Measurements from ENCODE around the gene FOXA3.

DNA sequence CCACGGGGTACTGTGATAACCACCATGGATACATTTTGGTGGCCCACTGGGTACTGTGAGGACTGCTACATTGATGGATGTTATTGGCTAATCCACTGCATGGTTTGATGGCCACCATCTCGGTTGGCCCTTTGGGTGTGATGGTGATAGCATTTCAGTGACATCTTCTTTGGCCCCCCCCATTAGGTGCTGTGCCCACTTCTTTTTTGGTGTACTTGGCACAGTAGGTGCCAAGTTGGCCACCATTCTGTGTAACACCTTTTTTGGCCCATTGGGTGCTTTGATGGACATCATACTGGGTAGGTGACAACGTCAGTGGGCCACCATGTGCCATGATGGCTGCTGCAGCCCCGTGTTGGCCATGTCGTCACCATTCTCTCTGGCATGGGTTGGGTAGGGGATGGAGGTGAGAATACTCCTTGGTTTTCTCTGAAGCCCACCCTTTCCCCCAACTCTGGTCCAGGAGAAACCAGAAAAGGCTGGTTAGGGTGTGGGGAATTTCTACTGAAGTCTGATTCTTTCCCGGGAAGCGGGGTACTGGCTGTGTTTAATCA is 9.2 kb downstream of the FOXA3 start:
- TF ChIP-seq MXI1 (IDR thresholded peaks at IDR 0.05; ENCODE audit: low read depth, low read length) = no peak
- no peak for TF ChIP-seq RAD21 (IDR thresholded peaks at IDR 0.05; ENCODE audit: insufficient read depth, low read depth, low read length)
- no peak for TF ChIP-seq REST (IDR thresholded peaks at IDR 0.05; ENCODE audit: low read depth, low read length)
- no peak for TF ChIP-seq TAF1 (IDR thresholded peaks at IDR 0.05; ENCODE audit: borderline replicate concordance, low read depth, low read length)
- TF ChIP-seq, protein P1, sequence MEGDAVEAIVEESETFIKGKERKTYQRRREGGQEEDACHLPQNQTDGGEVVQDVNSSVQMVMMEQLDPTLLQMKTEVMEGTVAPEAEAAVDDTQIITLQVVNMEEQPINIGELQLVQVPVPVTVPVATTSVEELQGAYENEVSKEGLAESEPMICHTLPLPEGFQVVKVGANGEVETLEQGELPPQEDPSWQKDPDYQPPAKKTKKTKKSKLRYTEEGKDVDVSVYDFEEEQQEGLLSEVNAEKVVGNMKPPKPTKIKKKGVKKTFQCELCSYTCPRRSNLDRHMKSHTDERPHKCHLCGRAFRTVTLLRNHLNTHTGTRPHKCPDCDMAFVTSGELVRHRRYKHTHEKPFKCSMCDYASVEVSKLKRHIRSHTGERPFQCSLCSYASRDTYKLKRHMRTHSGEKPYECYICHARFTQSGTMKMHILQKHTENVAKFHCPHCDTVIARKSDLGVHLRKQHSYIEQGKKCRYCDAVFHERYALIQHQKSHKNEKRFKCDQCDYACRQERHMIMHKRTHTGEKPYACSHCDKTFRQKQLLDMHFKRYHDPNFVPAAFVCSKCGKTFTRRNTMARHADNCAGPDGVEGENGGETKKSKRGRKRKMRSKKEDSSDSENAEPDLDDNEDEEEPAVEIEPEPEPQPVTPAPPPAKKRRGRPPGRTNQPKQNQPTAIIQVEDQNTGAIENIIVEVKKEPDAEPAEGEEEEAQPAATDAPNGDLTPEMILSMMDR (IDR thresholded peaks at IDR 0.05 in 2 of 3, conservative IDR thresholded peaks at IDR 0.05 in 1 of 3; ENCODE audit: control insufficient read depth in 2 of 3, extremely low read depth in 1 of 3, insufficient read depth in 1 of 3, low read depth in 3 of 3, low read length in 3 of 3) = no peak
- no peak for TF ChIP-seq SMC3 (IDR thresholded peaks at IDR 0.05; ENCODE audit: borderline replicate concordance, low read length)
- TF ChIP-seq POLR2A (IDR thresholded peaks at IDR 0.05; ENCODE audit: low read depth, low read length) = no peak
- TF ChIP-seq, protein P2, sequence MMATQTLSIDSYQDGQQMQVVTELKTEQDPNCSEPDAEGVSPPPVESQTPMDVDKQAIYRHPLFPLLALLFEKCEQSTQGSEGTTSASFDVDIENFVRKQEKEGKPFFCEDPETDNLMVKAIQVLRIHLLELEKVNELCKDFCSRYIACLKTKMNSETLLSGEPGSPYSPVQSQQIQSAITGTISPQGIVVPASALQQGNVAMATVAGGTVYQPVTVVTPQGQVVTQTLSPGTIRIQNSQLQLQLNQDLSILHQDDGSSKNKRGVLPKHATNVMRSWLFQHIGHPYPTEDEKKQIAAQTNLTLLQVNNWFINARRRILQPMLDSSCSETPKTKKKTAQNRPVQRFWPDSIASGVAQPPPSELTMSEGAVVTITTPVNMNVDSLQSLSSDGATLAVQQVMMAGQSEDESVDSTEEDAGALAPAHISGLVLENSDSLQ (IDR thresholded peaks at IDR 0.05) = no peak
- TF ChIP-seq SIN3A (IDR thresholded peaks at IDR 0.05; ENCODE audit: low read depth, low read length) = no peak
- no peak for TF ChIP-seq EP300 (IDR thresholded peaks at IDR 0.05; ENCODE audit: borderline replicate concordance in 1 of 2, control insufficient read depth in 1 of 2, low read depth in 2 of 2, low read length in 2 of 2)
- no peak for TF ChIP-seq LARP7 (IDR thresholded peaks at IDR 0.05)
- no peak for TF ChIP-seq SP1 (IDR thresholded peaks at IDR 0.05; ENCODE audit: low read depth, low read length)

All from GM12878 (cell line).